ENCODE data around the gene PAM16. TPM values are rescaled to one million over a fixed set of nuclear protein-coding genes. Genes with fewer than 3 reads are reported as not detected.

The PAM16 gene
- total RNA-seq, 1 experiment from 2014 or later = 117 TPM

GRCh38 chr16:4385066-4385788 is 34.1 kb upstream of the PAM16 start:
- H3K27me3 Mint-ChIP-seq (ENCODE audit: insufficient read depth, unreplicated experiment) = no peaks in the 10 kb centered on the region
- BruUV-seq (replicated peaks) = no TSS peak
- no peak for DNase-seq (ENCODE audit: unreplicated experiment)
- no peaks in the 10 kb centered on the region for H3K4me1 Mint-ChIP-seq (ENCODE audit: insufficient read depth, unreplicated experiment)
- intact Hi-C loops (cut with micrococcal nuclease) = no loop called here
- ChIA-PET POLR2A (no interaction called here), CTCF (interaction anchor here (0.6 to 10.0 kb wide), 2 partner anchors 15 to 18 kb away, joined by 3 to 129 read pairs; no protein-coding TSS in a partner anchor)
- H3K9me3 Mint-ChIP-seq (ENCODE audit: unreplicated experiment) = no peaks in the 10 kb centered on the region
- TF ChIP-seq CTCF (IDR thresholded peaks at IDR 0.05; ENCODE audit: unreplicated experiment) = no peak
- H3K27ac Mint-ChIP-seq (ENCODE audit: low read depth, unreplicated experiment) = no peak overlapping the region
- no peak overlapping the region for H3K4me3 Mint-ChIP-seq (ENCODE audit: unreplicated experiment)
- H3K36me3 Mint-ChIP-seq (ENCODE audit: insufficient read depth, unreplicated experiment) = peaks cover 12% of the 10 kb centered on the region

DNA sequence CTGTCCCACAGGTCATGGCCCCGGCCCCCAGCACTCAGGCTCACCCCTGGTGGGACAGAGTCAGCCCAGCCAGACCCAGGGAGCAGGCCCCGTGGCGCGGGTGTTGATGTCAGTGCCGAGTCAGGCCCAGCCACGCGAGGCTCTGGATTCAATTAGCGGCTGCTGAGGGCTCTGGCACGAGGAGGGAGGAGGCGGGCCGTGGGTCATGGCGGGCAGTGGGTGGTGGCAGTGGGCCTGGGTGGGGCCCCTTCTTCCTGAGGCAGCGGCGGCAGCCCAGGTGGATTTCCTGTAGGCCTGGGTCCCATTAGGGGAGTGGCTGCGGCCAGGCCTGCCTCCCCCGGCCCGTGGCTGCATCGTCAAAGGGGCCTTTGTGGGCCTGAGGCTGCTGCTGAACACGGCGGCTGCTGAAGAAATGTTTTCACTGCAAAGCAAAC is 33.4 kb upstream of the PAM16 start:
- no peak overlapping the region for H3K27ac Mint-ChIP-seq (ENCODE audit: low read depth, unreplicated experiment)
- POLR2A ChIA-PET = no interaction called here
- no TSS peak for BruUV-seq (replicated peaks)
- no peak for TF ChIP-seq CTCF (IDR thresholded peaks at IDR 0.05; ENCODE audit: unreplicated experiment)
- no peaks in the 10 kb centered on the region for H3K27me3 Mint-ChIP-seq (ENCODE audit: insufficient read depth, unreplicated experiment)
- H3K4me3 Mint-ChIP-seq (ENCODE audit: unreplicated experiment) = no peak overlapping the region
- no peaks in the 10 kb centered on the region for H3K4me1 Mint-ChIP-seq (ENCODE audit: insufficient read depth, unreplicated experiment)
- H3K36me3 Mint-ChIP-seq (ENCODE audit: insufficient read depth, unreplicated experiment) = peaks cover 12% of the 10 kb centered on the region
- CTCF ChIA-PET = no interaction called here
- DNase-seq (ENCODE audit: unreplicated experiment) = no peak
- intact Hi-C loops (cut with micrococcal nuclease) = no loop called here
- H3K9me3 Mint-ChIP-seq (ENCODE audit: unreplicated experiment) = no peaks in the 10 kb centered on the region

GRCh38 chr16:4383591-4384444 is 32.7 kb upstream of the PAM16 start:
- H3K4me3 Mint-ChIP-seq (ENCODE audit: unreplicated experiment) = no peak overlapping the region
- no TSS peak for BruUV-seq (replicated peaks)

More at GRCh38 chr16:4383591-4384444, 32.7 kb upstream of the PAM16 start:
- Mint-ChIP-seq H3K9me3 (ENCODE audit: unreplicated experiment) (no peaks in the 10 kb centered on the region), H3K36me3 (ENCODE audit: insufficient read depth, unreplicated experiment) (peaks cover 12% of the 10 kb centered on the region), H3K27me3 (ENCODE audit: insufficient read depth, unreplicated experiment) (no peaks in the 10 kb centered on the region), H3K4me1 (ENCODE audit: insufficient read depth, unreplicated experiment) (no peaks in the 10 kb centered on the region), H3K27ac (ENCODE audit: low read depth, unreplicated experiment) (no peak overlapping the region)
- intact Hi-C loops (cut with micrococcal nuclease) = no loop called here
- no peak for TF ChIP-seq CTCF (IDR thresholded peaks at IDR 0.05; ENCODE audit: unreplicated experiment)
- no peak for DNase-seq (ENCODE audit: unreplicated experiment)
- ChIA-PET CTCF (interaction anchor here (1.0 kb wide), 1 partner anchor 19 kb away, joined by 4 read pairs; no protein-coding TSS in a partner anchor), POLR2A (no interaction called here)
